ENCODE data around the gene PLPP6.

The PLPP6 gene

DNA sequence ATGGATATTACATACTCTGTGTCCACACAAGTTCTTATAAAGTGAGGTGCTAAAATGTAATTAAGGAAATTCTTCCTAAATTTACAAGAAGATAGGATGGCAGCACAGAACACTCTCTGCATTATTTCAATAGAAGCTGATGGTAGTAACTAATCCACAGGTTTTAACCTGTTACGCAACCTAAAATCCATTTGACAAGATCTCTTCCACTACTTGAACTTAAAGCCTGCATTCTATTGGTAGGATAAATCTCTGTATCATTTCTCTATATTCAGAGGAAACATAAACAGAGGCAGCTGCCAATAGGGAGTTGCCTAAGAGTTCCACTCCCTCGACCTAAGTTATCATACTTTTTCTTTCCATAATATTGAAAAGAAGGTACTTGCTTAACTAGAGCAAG, 38.8 kb downstream of the PLPP6 start:
- no peak for DNase-seq

DNA sequence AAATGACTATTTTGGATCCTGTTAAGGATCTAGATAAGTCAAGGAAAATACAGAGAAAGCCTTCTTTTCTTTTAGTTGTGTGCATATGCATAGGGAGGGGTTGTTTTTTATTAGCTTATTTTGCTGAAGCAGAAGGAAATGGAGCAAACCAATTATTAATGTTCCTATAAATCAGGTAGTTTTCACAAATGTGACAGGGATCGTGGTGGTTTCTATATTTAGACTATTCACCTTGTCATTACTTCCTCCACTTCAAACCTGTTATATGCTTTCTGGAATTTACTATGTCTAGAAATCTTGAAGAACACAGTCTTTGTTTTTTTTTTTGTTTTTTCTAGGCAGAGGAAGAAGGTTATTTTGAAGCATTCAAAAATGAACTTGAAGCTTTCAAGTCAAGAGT, 39.4 kb downstream of the PLPP6 start:
- no peak for DNase-seq

DNA sequence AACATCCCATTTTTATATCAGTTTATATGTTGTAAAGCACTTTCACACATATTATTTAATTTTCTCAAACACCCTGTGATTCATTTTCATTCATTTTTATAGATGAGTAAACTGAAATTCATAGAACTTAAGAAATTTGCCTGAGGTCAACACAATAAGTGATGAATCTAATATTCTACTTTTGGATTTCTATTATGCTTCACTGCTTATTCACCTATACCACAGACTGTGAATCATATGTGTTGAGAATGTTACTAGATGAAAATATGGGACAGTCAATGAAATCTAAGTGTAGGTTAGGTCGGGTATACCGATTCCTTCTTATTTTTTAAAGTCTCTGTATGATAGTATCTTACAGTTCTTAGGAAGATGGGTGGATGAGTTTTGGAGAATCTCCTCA, 42.0 kb downstream of the PLPP6 start:
- DNase-seq, result no peak

DNA sequence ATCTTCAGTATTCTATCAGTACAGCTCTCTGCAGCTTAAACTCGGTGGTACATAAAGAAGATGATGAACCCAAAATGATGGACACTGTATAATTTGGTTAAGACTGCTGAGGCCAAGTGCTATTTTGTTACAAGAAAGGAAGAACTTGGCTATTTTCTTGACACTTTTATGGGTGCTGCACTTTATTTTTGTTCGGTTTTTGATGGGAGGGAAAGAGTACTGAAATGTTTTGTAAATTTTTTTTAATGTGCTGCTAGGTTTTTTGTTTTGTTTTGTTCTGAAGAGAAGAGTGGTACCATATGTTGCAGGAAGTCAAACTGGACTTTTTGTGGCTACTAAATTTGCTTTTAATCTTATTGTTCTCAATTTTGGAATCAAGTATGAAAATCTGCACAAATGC, 43.9 kb downstream of the PLPP6 start:
- DNase-seq, result no peak

DNA sequence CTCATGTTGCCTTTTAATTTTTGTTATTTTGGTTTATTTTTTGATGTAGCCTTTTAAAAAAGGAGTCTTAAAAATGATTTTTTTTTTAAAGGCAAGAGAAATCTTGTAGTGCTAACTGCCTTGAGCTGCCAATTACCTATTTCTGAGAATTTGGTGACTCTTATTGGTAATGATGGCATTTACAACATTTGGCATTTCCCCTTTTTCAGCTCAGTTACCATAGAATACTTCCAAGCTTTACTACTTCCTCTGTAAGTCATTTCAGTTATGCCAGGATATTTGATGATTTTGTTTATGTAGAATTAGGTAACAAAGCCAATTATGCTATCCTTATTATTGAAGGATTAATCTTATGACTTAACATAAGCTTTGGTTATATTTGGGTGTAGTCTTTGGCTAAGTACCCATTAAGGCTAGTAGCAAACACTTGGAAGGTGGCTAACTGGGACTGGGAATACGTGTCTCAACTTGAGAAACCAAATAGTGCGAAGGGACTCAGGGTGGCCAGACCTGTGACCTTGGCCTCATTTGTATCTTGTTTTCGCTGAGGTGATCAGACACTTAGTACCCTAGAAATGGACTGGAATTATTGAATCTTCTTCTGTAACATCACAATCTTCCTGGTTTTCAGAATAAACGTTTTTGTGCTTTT, 45.0 kb downstream of the PLPP6 start:
- no peak for DNase-seq

DNA sequence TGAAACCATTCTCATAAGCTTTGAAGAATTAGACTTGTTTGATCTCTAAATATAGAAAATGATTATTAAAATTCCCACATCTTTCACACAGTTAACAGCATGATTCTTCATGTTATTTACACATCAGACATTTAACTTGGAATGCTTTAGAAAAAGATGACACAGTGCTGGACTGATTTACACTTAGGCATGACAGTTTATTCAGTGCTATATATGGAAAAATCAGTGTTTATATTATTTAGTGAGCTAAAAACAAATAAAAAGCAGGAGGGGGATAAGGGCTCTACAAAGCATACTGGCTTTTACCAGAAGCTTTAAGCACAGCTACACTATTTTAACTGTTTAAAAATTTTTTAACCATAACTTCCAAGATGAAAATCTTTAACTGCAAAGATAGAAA, 47.3 kb downstream of the PLPP6 start:
- DNase-seq, result no peak

DNA sequence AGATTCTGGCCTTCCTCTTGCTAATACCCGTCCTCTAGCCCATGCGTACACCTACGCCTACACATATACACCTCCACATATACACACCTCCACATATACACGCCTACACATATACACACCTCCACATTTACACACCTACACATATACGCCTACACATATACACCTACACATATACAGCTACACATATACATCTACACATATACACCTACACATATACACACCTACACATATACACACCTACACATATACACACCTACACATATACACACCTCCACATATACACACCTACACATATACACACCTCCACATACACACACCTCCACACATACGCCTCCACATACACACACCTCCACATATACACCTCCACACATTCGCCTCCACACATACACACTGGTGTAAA, 51.8 kb downstream of the PLPP6 start:
- DNase-seq, result no peak

DNA sequence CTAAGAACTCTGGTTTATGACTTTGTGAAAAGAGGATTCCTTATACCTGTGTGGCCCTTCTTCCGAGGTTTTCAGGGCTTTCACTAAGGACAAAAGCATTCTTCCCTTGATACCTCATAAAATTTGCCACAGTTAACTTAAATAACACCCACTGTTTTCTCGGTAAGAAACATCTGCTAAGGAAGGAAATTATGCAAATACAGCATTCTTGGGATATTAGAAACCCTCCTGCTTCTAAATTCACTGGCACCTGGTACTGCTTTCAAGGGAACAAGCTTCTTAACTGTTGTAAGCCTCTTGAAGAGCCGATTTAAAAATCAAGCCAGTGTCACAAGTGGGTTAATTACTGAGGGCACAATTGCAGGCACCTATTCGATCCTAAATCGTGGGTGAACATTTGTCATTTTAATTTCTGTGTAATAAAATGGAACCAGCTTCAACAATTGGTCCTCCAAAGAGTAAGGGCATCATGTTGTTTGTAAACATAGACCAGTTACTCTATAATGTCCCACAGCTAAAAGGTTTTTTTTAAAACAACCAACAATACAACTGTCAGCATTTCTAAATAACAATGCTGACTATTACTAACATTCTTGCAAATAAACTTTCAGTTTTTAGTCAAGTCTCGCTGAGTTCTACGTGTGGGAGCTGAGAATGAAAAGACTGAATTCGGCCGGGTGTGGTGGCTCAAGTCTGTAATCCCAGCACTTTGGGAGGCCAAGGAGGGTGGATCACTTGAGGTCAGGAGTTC, 52.3 kb downstream of the PLPP6 start:
- DNase-seq, result no peak
